ENCODE measurements around the gene TWNK.

The TWNK gene

GRCh38 chr10:101003639-101004206, 16.4 kb downstream of the TWNK start:
- H4K91ac ChIP-seq (ENCODE audit: low read depth, low read length) = no peak overlapping the region
- H3K79me2 ChIP-seq (ENCODE audit: control insufficient read depth, insufficient read depth, low read length, poor library complexity) = peaks cover 22% of the 10 kb centered on the region
- H2BK12ac ChIP-seq (ENCODE audit: low read length) = no peak overlapping the region
- H2BK120ac ChIP-seq (ENCODE audit: insufficient read depth, low read length, poor library complexity) = no peak overlapping the region
- H3K4me3 ChIP-seq (ENCODE audit: low read depth, low read length) = no peak overlapping the region
- H3K27me3 ChIP-seq (ENCODE audit: insufficient read depth, low read length) = no peaks in the 10 kb centered on the region
- no peak overlapping the region for H3K4ac ChIP-seq (ENCODE audit: low read depth, low read length)
- no peak overlapping the region for H3K14ac ChIP-seq (ENCODE audit: low read length)
- H2AK5ac ChIP-seq (ENCODE audit: low read length) = no peak overlapping the region
- no CpG with 5 or more reads among the region's 18 CpGs for WGBS (ENCODE audit: extremely low coverage, insufficient coverage, insufficient read length)
- H3K18ac ChIP-seq (ENCODE audit: low read length) = no peak overlapping the region
- peaks cover 48 to 50% of the 10 kb centered on the region in 2 experiments for H3K36me3 ChIP-seq (ENCODE audit: control insufficient read depth in 1 of 2, insufficient read depth in 2 of 2, low read length in 2 of 2)
- no peak overlapping the region for H3K4me2 ChIP-seq (ENCODE audit: low read length)
- H3K9ac ChIP-seq (ENCODE audit: low read length) = no peak overlapping the region
- no peak for DNase-seq
- no peak overlapping the region for H4K12ac ChIP-seq (ENCODE audit: low read depth, low read length)
- no peak overlapping the region for H3K27ac ChIP-seq (ENCODE audit: low read depth, low read length)
- peaks cover 8 to 14% of the 10 kb centered on the region in 2 experiments for H3K4me1 ChIP-seq (ENCODE audit: control insufficient read depth in 1 of 2, insufficient read depth in 2 of 2, low read length in 2 of 2)
- H3K23ac ChIP-seq (ENCODE audit: low read length) = no peak overlapping the region
- H3K9me3 ChIP-seq (ENCODE audit: insufficient read depth, low read depth, low read length) = no peaks in the 10 kb centered on the region
- no peak overlapping the region for H2BK5ac ChIP-seq (ENCODE audit: low read depth, low read length, poor library complexity)
- no peak overlapping the region for H2AFZ ChIP-seq (ENCODE audit: insufficient read depth, low read length, poor library complexity)
- H4K8ac ChIP-seq (ENCODE audit: low read depth, low read length) = no peak overlapping the region
- peaks cover 16% of the 10 kb centered on the region for H3K79me1 ChIP-seq (ENCODE audit: low read length)

DNA sequence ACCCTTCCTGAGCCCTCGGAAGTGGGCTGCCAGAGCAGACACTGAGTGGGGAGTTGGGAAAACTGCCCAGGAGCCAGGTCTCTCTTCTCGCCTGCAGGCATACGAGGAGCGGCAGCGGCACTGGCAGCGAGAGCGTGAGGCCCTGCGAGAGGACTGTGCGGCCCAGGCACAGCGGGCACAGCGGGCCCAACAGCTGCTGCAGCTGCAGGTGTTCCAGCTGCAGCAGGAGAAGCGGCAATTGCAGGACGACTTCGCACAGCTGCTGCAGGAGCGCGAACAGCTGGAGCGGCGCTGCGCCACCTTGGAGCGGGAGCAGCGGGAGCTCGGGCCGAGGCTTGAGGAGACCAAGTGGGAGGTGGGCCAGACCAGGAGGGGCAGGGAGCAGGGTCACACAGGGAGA, 18.0 kb downstream of the TWNK start:
- H2AFZ ChIP-seq (ENCODE audit: insufficient read depth, low read length, poor library complexity) = no peak overlapping the region

GRCh38 chr10:101005869-101006567, 18.7 kb downstream of the TWNK start:
- H3K4me2 ChIP-seq (ENCODE audit: low read length) = no peak overlapping the region
- H3K27me3 ChIP-seq (ENCODE audit: insufficient read depth, low read length) = no peaks in the 10 kb centered on the region
- peaks cover 48 to 50% of the 10 kb centered on the region in 2 experiments for H3K36me3 ChIP-seq (ENCODE audit: control insufficient read depth in 1 of 2, insufficient read depth in 2 of 2, low read length in 2 of 2)
- H2BK5ac ChIP-seq (ENCODE audit: low read depth, low read length, poor library complexity) = no peak overlapping the region
- no peak overlapping the region for H3K18ac ChIP-seq (ENCODE audit: low read length)
- H3K4me1 ChIP-seq (ENCODE audit: control insufficient read depth in 1 of 2, insufficient read depth in 2 of 2, low read length in 2 of 2) = peaks cover under 1 to 7% of the 10 kb centered on the region in 2 experiments
- no CpG with 5 or more reads among the region's 4 CpGs for WGBS (ENCODE audit: extremely low coverage, insufficient coverage, insufficient read length)
- no peak overlapping the region for H3K9ac ChIP-seq (ENCODE audit: low read length)
- no peak overlapping the region for H4K12ac ChIP-seq (ENCODE audit: low read depth, low read length)
- H2AFZ ChIP-seq (ENCODE audit: insufficient read depth, low read length, poor library complexity) = no peak overlapping the region
- no peak overlapping the region for H3K23ac ChIP-seq (ENCODE audit: low read length)
- no peak for DNase-seq
- H3K79me1 ChIP-seq (ENCODE audit: low read length) = no peaks in the 10 kb centered on the region
- no peak overlapping the region for H2BK120ac ChIP-seq (ENCODE audit: insufficient read depth, low read length, poor library complexity)
- no peak overlapping the region for H3K4me3 ChIP-seq (ENCODE audit: low read depth, low read length)
- no peak overlapping the region for H4K8ac ChIP-seq (ENCODE audit: low read depth, low read length)
- no peak overlapping the region for H2AK5ac ChIP-seq (ENCODE audit: low read length)
- no peaks in the 10 kb centered on the region for H3K9me3 ChIP-seq (ENCODE audit: insufficient read depth, low read depth, low read length)
- no peak overlapping the region for H2BK12ac ChIP-seq (ENCODE audit: low read length)
- H3K4ac ChIP-seq (ENCODE audit: low read depth, low read length) = no peak overlapping the region
- H4K91ac ChIP-seq (ENCODE audit: low read depth, low read length) = no peak overlapping the region
- H3K27ac ChIP-seq (ENCODE audit: low read depth, low read length) = no peak overlapping the region
- no peak overlapping the region for H3K14ac ChIP-seq (ENCODE audit: low read length)
- H3K79me2 ChIP-seq (ENCODE audit: control insufficient read depth, insufficient read depth, low read length, poor library complexity) = peaks cover 4% of the 10 kb centered on the region

More for the DNA sequence above, 18.0 kb downstream of the TWNK start:
- Histone ChIP-seq H3K23ac (ENCODE audit: low read length) (no peak overlapping the region), H3K18ac (ENCODE audit: low read length) (no peak overlapping the region), H3K4me1 (ENCODE audit: control insufficient read depth in 1 of 2, insufficient read depth in 2 of 2, low read length in 2 of 2) (peaks cover 6 to 11% of the 10 kb centered on the region in 2 experiments), H3K4me3 (ENCODE audit: low read depth, low read length) (no peak overlapping the region), H3K9ac (ENCODE audit: low read length) (no peak overlapping the region), H2BK12ac (ENCODE audit: low read length) (no peak overlapping the region), H4K8ac (ENCODE audit: low read depth, low read length) (no peak overlapping the region), H3K36me3 (ENCODE audit: control insufficient read depth in 1 of 2, insufficient read depth in 2 of 2, low read length in 2 of 2) (peaks cover 48 to 50% of the 10 kb centered on the region in 2 experiments), H4K12ac (ENCODE audit: low read depth, low read length) (no peak overlapping the region), H3K79me2 (ENCODE audit: control insufficient read depth, insufficient read depth, low read length, poor library complexity) (peaks cover 9% of the 10 kb centered on the region), H3K4me2 (ENCODE audit: low read length) (no peak overlapping the region), H3K27ac (ENCODE audit: low read depth, low read length) (no peak overlapping the region), H2AK5ac (ENCODE audit: low read length) (no peak overlapping the region), H3K4ac (ENCODE audit: low read depth, low read length) (no peak overlapping the region), H2BK120ac (ENCODE audit: insufficient read depth, low read length, poor library complexity) (no peak overlapping the region), H3K27me3 (ENCODE audit: insufficient read depth, low read length) (no peaks in the 10 kb centered on the region), H3K79me1 (ENCODE audit: low read length) (peaks cover 2% of the 10 kb centered on the region), H3K9me3 (ENCODE audit: insufficient read depth, low read depth, low read length) (no peaks in the 10 kb centered on the region), H3K14ac (ENCODE audit: low read length) (no peak overlapping the region), H4K91ac (ENCODE audit: low read depth, low read length) (no peak overlapping the region), H2BK5ac (ENCODE audit: low read depth, low read length, poor library complexity) (no peak overlapping the region)
- no peak for DNase-seq
- no CpG with 5 or more reads among the region's 23 CpGs for WGBS (ENCODE audit: extremely low coverage, insufficient coverage, insufficient read length)

- no peak overlapping the region for H2BK120ac ChIP-seq (ENCODE audit: insufficient read depth, low read length, poor library complexity)
- peaks cover 0 to 2% of the 10 kb centered on the region in 2 experiments for H3K4me1 ChIP-seq (ENCODE audit: control insufficient read depth in 1 of 2, insufficient read depth in 2 of 2, low read length in 2 of 2)
- no peak overlapping the region for H3K4ac ChIP-seq (ENCODE audit: low read depth, low read length)
- H3K27ac ChIP-seq (ENCODE audit: low read depth, low read length) = no peak overlapping the region
- H2BK5ac ChIP-seq (ENCODE audit: low read depth, low read length, poor library complexity) = no peak overlapping the region
- H3K4me3 ChIP-seq (ENCODE audit: low read depth, low read length) = no peak overlapping the region
- H4K8ac ChIP-seq (ENCODE audit: low read depth, low read length) = no peak overlapping the region
- no peak overlapping the region for H3K18ac ChIP-seq (ENCODE audit: low read length)
- H3K27me3 ChIP-seq (ENCODE audit: insufficient read depth, low read length) = no peaks in the 10 kb centered on the region
- peak overlapping the region; percentile 28 for H4K12ac ChIP-seq (ENCODE audit: low read depth, low read length)
- H2BK12ac ChIP-seq (ENCODE audit: low read length) = no peak overlapping the region
- H3K14ac ChIP-seq (ENCODE audit: low read length) = no peak overlapping the region
- peaks cover 48 to 50% of the 10 kb centered on the region in 2 experiments for H3K36me3 ChIP-seq (ENCODE audit: control insufficient read depth in 1 of 2, insufficient read depth in 2 of 2, low read length in 2 of 2)
- no peak overlapping the region for H3K23ac ChIP-seq (ENCODE audit: low read length)
- no peak overlapping the region for H4K91ac ChIP-seq (ENCODE audit: low read depth, low read length)
- H3K4me2 ChIP-seq (ENCODE audit: low read length) = no peak overlapping the region
- no peaks in the 10 kb centered on the region for H3K79me1 ChIP-seq (ENCODE audit: low read length)
- no peaks in the 10 kb centered on the region for H3K9me3 ChIP-seq (ENCODE audit: insufficient read depth, low read depth, low read length)
- no peak for DNase-seq
- H2AK5ac ChIP-seq (ENCODE audit: low read length) = no peak overlapping the region
- no CpG with 5 or more reads among the region's 33 CpGs for WGBS (ENCODE audit: extremely low coverage, insufficient coverage, insufficient read length)
- no peak overlapping the region for H2AFZ ChIP-seq (ENCODE audit: insufficient read depth, low read length, poor library complexity)
- no peak overlapping the region for H3K9ac ChIP-seq (ENCODE audit: low read length)
- peaks cover 2% of the 10 kb centered on the region for H3K79me2 ChIP-seq (ENCODE audit: control insufficient read depth, insufficient read depth, low read length, poor library complexity)
These were observed 19.3 kb downstream of the TWNK start for GRCh38 chr10:101006593-101007098.
